T-helper 2 cell (primary cell): ENCODE results near the gene NAT14.

Source experiments
- DNase-seq, 5 experiments: peaks; one replicate each; pipeline versions ENCODE4 v3.0.0 to v3.0.0-alpha.2; 2012 to 2022

The NAT14 gene

GRCh38 chr19:55472463-55472862, 12.5 kb upstream of the NAT14 start:
- DNase-seq = no peak

- DNase-seq = no peak
Observed at GRCh38 chr19:55473225-55474012, 11.6 kb upstream of the NAT14 start.

- DNase-seq = no peak
Observed at GRCh38 chr19:55474269-55475265, 10.4 kb upstream of the NAT14 start.

- DNase-seq = peak; percentile 93 to 99 (median 96)
Observed at GRCh38 chr19:55476100-55476775, 8.8 kb upstream of the NAT14 start, which contains the start of gene ZNF628. TSS of gene ZNF628 (plus strand) at chr19:55476617. CDS start at chr19:55479911, 3,294 bp downstream.

GRCh38 chr19:55477905-55478304, 7.1 kb upstream of the NAT14 start:
- DNase-seq = no peak

GRCh38 chr19:55478364-55478763, 6.6 kb upstream of the NAT14 start:
- no peak for DNase-seq

- DNase-seq = no peak
Observed at GRCh38 chr19:55479045-55479444, 5.9 kb upstream of the NAT14 start.

GRCh38 chr19:55479451-55480230, 5.3 kb upstream of the NAT14 start:
- no peak for DNase-seq

GRCh38 chr19:55481148-55481793, 3.7 kb upstream of the NAT14 start:
- DNase-seq = no peak

- no peak for DNase-seq
Observed at GRCh38 chr19:55481794-55482155, 3.2 kb upstream of the NAT14 start.

GRCh38 chr19:55482156-55482961, 2.6 kb upstream of the NAT14 start:
- DNase-seq = no peak

- no peak for DNase-seq
Observed at GRCh38 chr19:55482967-55483705, 1.9 kb upstream of the NAT14 start.

GRCh38 chr19:55483706-55484592, 1.0 kb upstream of the NAT14 start:
- no peak for DNase-seq

GRCh38 chr19:55485439-55486011, 537 bp downstream of the NAT14 start:
- no peak for DNase-seq

GRCh38 chr19:55486043-55486970, 1.3 kb downstream of the NAT14 start:
- DNase-seq = no peak

GRCh38 chr19:55486971-55487923, 2.3 kb downstream of the NAT14 start:
- DNase-seq = peak in 2 of 5 experiments; percentile 24 to 29
